Left ventricle myocardium inferior (tissue), 1 donor: ENCODE results near the gene PSD2. TPM values are rescaled to one million over a fixed set of nuclear protein-coding genes. Genes with fewer than 3 reads are reported as not detected.
A peak's percentile ranks its signal among the peaks of the same experiment; 100 is the strongest.

Source experiments
- DNase-seq: peaks from one replicate; pipeline ENCODE4 v3.0.0-alpha.2; 2020
- H3K27ac ChIP-seq: fragments of 200-600 bp; replicated peaks from 2 replicates; pipeline ENCODE4 v1.8.0; 2021
- H3K27me3 ChIP-seq: fragments of 200-600 bp; 2 replicates; pipeline ENCODE4 v1.8.0; 2021; ENCODE audit warnings: low read depth
- H3K36me3 ChIP-seq: fragments of 200-600 bp; 2 replicates; pipeline ENCODE4 v1.8.0; 2021
- H3K4me1 ChIP-seq: fragments of 200-600 bp; 2 replicates; pipeline ENCODE4 v1.8.0; 2021
- H3K4me3 ChIP-seq: fragments of 200-600 bp; 2 replicates; pipeline ENCODE4 v1.8.0; 2021; ENCODE audit warnings: mild to moderate bottlenecking, moderate library complexity
- H3K9me3 ChIP-seq: fragments of 200-600 bp; replicated peaks from 2 replicates; pipeline ENCODE4 v1.8.0; 2021
- intact Hi-C: fragments of 100-400 bp; cut with micrococcal nuclease; formaldehyde crosslinking; loops from one replicate; pipeline ENCODE4 v1.11.0; 2022
- total RNA-seq: library from RNA; stranded (reverse); fragmentation: NEBNext Ultra II Directional; extraction: Animal tissue kit (Norgen Biotek cat#: 25700); gene quantifications from one replicate; pipeline ENCODE4 v1.2.1, GENCODE V29; 2021
- TF ChIP-seq, protein P1 (sequence below): fragments of 200-600 bp; IDR thresholded peaks from 2 replicates; pipeline ENCODE4 v1.8.0; 2021; ENCODE audit warnings: antibody characterized with exemption, mild to moderate bottlenecking, borderline replicate concordance
- donor health status: DM: no; HTN: yes; CAD: no; lungs with severe emphysema.

PSD2 gene
- total RNA-seq, 1 donor from 2014 or later, result not detected

DNA sequence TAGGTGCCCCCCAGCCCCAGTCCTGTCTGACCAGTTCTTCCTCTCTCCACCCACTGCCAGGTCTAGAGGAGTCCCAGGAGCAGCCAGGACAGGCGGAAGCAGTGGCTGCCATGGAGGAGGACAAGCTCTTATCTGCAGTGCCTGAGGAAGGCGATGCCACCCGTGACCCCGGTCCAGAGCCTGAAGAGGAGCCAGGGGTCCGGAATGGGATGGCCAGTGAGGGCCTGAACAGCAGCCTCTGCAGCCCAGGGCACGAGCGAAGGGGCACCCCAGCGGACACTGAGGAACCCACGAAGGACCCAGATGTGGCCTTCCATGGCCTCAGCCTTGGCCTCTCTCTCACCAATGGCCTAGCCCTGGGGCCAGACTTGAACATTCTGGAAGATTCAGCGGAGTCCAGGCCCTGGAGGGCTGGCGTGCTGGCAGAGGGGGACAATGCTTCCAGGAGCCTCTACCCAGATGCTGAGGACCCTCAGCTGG, 13.8 kb downstream of the PSD2 start:
- Histone ChIP-seq H3K4me3 (no peak overlapping the region), H3K27ac (no peak overlapping the region), H3K27me3 (peaks cover 43% of the 10 kb centered on the region), H3K4me1 (no peaks in the 10 kb centered on the region), H3K9me3 (no peaks in the 10 kb centered on the region), H3K36me3 (no peaks in the 10 kb centered on the region)
- intact Hi-C loops, result no loop called here
- TF ChIP-seq, protein P1, sequence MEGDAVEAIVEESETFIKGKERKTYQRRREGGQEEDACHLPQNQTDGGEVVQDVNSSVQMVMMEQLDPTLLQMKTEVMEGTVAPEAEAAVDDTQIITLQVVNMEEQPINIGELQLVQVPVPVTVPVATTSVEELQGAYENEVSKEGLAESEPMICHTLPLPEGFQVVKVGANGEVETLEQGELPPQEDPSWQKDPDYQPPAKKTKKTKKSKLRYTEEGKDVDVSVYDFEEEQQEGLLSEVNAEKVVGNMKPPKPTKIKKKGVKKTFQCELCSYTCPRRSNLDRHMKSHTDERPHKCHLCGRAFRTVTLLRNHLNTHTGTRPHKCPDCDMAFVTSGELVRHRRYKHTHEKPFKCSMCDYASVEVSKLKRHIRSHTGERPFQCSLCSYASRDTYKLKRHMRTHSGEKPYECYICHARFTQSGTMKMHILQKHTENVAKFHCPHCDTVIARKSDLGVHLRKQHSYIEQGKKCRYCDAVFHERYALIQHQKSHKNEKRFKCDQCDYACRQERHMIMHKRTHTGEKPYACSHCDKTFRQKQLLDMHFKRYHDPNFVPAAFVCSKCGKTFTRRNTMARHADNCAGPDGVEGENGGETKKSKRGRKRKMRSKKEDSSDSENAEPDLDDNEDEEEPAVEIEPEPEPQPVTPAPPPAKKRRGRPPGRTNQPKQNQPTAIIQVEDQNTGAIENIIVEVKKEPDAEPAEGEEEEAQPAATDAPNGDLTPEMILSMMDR, result no peak
- peak; percentile 7 for DNase-seq

DNA sequence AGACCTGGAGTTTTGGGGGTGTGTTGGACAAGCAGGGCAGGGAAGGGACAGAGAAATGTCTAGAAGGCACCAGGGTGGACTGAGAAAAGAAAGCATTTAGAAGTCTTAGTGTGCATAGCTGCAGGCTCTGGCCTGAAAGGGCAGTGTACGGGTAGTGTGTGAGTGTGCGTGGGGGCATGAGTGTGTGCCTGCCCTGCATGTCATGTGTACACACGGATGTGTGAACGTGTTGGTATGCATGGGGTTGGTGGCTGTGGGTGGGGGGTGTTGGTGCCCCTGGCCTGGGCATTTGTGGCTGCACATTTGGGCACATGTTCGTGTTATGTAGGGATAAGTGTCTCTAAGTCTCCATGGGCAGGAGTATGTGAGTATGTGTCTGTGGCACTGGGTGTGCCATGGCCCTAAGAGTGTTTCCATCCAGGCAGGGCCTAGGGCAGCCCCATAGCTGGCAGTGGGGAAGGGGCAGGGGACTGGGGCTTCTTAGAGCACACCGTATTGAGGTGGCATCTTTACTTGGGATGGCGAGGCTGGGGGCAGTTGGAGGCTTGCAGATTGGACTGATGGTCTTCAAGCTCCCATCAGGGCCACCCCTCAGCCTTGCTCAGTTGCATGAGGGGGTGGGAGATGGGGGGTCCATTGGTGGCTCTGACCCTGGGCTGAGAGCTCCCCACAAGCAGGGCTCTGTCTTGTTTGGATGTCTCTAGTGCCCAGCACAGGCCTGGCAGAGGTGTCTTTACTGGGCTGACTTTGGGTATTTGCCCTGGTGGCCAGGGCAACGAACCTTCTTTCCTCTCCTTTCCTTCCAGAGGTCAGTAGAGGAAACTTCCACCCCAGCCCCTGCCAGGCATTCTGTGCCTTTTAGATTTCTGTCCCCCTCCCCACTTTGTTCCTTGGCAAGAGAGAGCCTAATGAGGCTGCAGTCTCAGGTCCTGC, 15.0 kb downstream of the PSD2 start:
- H3K36me3 ChIP-seq, result no peaks in the 10 kb centered on the region
- intact Hi-C loops, result no loop called here
- no peak for DNase-seq
- no peak overlapping the region for H3K27ac ChIP-seq
- no peaks in the 10 kb centered on the region for H3K4me1 ChIP-seq
- TF ChIP-seq, protein P1, result no peak
- peaks cover 43% of the 10 kb centered on the region for H3K27me3 ChIP-seq
- H3K4me3 ChIP-seq, result no peak overlapping the region
- H3K9me3 ChIP-seq, result no peaks in the 10 kb centered on the region

GRCh38 chr5:139811274-139811607, 15.6 kb downstream of the PSD2 start:
- H3K27me3 ChIP-seq, result peaks cover 39% of the 10 kb centered on the region
- H3K27ac ChIP-seq, result no peak overlapping the region
- TF ChIP-seq, protein P1, result no peak
- H3K9me3 ChIP-seq, result no peaks in the 10 kb centered on the region
- H3K4me1 ChIP-seq, result no peaks in the 10 kb centered on the region
- DNase-seq, result no peak
- intact Hi-C loops, result no loop called here
- no peak overlapping the region for H3K4me3 ChIP-seq
- no peaks in the 10 kb centered on the region for H3K36me3 ChIP-seq

- intact Hi-C loops, result no loop called here
- H3K27me3 ChIP-seq, result peaks cover 31% of the 10 kb centered on the region
- no peak overlapping the region for H3K4me3 ChIP-seq
- TF ChIP-seq, protein P1, result no peak
- no peaks in the 10 kb centered on the region for H3K4me1 ChIP-seq
- H3K9me3 ChIP-seq, result no peaks in the 10 kb centered on the region
- no peaks in the 10 kb centered on the region for H3K36me3 ChIP-seq
- no peak for DNase-seq
- no peak overlapping the region for H3K27ac ChIP-seq
These were observed 16.7 kb downstream of the PSD2 start for GRCh38 chr5:139812323-139812722.

GRCh38 chr5:139812836-139813805, 17.5 kb downstream of the PSD2 start:
- TF ChIP-seq, protein P1, result no peak
- Histone ChIP-seq H3K4me3 (no peak overlapping the region), H3K27me3 (peaks cover 31% of the 10 kb centered on the region), H3K9me3 (no peaks in the 10 kb centered on the region), H3K36me3 (no peaks in the 10 kb centered on the region), H3K27ac (no peak overlapping the region), H3K4me1 (no peaks in the 10 kb centered on the region)
- DNase-seq, result no peak
- intact Hi-C loops, result no loop called here
